ENCODE results near the gene PITPNB. TPM values are rescaled to one million over a fixed set of nuclear protein-coding genes. Genes with fewer than 3 reads are reported as not detected.

PITPNB gene
- 40.9 and 56.8 TPM in 2 replicates for total RNA-seq

- no peak for DNase-seq (ENCODE audit: extremely low read depth, low read depth, low spot score)
Measured at GRCh38 chr22:27919222-27919941, at the start of gene PITPNB. Gene PITPNB, minus strand, starts transcription at chr22:27919256. Its CDS starts 65 bp downstream, at chr22:27919191.

- DNase-seq (ENCODE audit: extremely low read depth, low read depth, low spot score): no peak
Measured at GRCh38 chr22:27966168-27967064, 47.4 kb upstream of the PITPNB start.

GRCh38 chr22:27962268-27963044, 43.4 kb upstream of the PITPNB start:
- DNase-seq (ENCODE audit: extremely low read depth, low read depth, low spot score): no peak

- DNase-seq (ENCODE audit: extremely low read depth, low read depth, low spot score): no peak
Measured at GRCh38 chr22:27961680-27962079, 42.6 kb upstream of the PITPNB start.

- no peak for DNase-seq (ENCODE audit: extremely low read depth, low read depth, low spot score)
Measured at GRCh38 chr22:27961182-27961581, 42.1 kb upstream of the PITPNB start.

- DNase-seq (ENCODE audit: extremely low read depth, low read depth, low spot score): no peak
Measured at GRCh38 chr22:27959335-27960090, 40.5 kb upstream of the PITPNB start.

GRCh38 chr22:27952779-27953178, 33.7 kb upstream of the PITPNB start:
- no peak for DNase-seq (ENCODE audit: extremely low read depth, low read depth, low spot score)

- peak; percentile 14 for DNase-seq (ENCODE audit: extremely low read depth, low read depth, low spot score)
Measured at GRCh38 chr22:27952091-27952490, 33.0 kb upstream of the PITPNB start.

- DNase-seq (ENCODE audit: extremely low read depth, low read depth, low spot score): no peak
Measured at GRCh38 chr22:27949421-27949820, 30.4 kb upstream of the PITPNB start.

GRCh38 chr22:27948569-27948968, 29.5 kb upstream of the PITPNB start:
- DNase-seq (ENCODE audit: extremely low read depth, low read depth, low spot score): no peak

GRCh38 chr22:27947448-27947847, 28.4 kb upstream of the PITPNB start:
- DNase-seq (ENCODE audit: extremely low read depth, low read depth, low spot score): no peak

- no peak for DNase-seq (ENCODE audit: extremely low read depth, low read depth, low spot score)
Measured at GRCh38 chr22:27941143-27941542, 22.1 kb upstream of the PITPNB start.

- no peak for DNase-seq (ENCODE audit: extremely low read depth, low read depth, low spot score)
Measured at GRCh38 chr22:27937453-27937852, 18.4 kb upstream of the PITPNB start.

GRCh38 chr22:27935897-27936296, 16.8 kb upstream of the PITPNB start:
- no peak for DNase-seq (ENCODE audit: extremely low read depth, low read depth, low spot score)

- no peak for DNase-seq (ENCODE audit: extremely low read depth, low read depth, low spot score)
Measured at GRCh38 chr22:27934069-27934468, 15.0 kb upstream of the PITPNB start.

- no peak for DNase-seq (ENCODE audit: extremely low read depth, low read depth, low spot score)
Measured at GRCh38 chr22:27933186-27933983, 14.3 kb upstream of the PITPNB start.

GRCh38 chr22:27930331-27931060, 11.4 kb upstream of the PITPNB start:
- DNase-seq (ENCODE audit: extremely low read depth, low read depth, low spot score): no peak

- no peak for DNase-seq (ENCODE audit: extremely low read depth, low read depth, low spot score)
Measured at GRCh38 chr22:27927608-27928007, 8.6 kb upstream of the PITPNB start.

GRCh38 chr22:27925331-27925730, 6.3 kb upstream of the PITPNB start:
- DNase-seq (ENCODE audit: extremely low read depth, low read depth, low spot score): no peak
